Myometrial cell (primary cell): ENCODE data around the gene TTLL9. TPM values are rescaled to one million over a fixed set of nuclear protein-coding genes. Genes with fewer than 3 reads are reported as not detected.

Source experiments
- total RNA-seq: library from RNA; depleted of rRNA; stranded (reverse); fragments of >200 nt; gene quantifications from 2 replicates; pipeline ENCODE4 v1.2.3, GENCODE V29; 2015

Gene TTLL9, protein sequence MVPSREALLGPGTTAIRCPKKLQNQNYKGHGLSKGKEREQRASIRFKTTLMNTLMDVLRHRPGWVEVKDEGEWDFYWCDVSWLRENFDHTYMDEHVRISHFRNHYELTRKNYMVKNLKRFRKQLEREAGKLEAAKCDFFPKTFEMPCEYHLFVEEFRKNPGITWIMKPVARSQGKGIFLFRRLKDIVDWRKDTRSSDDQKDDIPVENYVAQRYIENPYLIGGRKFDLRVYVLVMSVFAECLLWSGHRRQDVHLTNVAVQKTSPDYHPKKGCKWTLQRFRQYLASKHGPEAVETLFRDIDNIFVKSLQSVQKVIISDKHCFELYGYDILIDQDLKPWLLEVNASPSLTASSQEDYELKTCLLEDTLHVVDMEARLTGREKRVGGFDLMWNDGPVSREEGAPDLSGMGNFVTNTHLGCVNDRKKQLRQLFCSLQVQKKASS
- total RNA-seq, result not detected in 2 replicates

DNA sequence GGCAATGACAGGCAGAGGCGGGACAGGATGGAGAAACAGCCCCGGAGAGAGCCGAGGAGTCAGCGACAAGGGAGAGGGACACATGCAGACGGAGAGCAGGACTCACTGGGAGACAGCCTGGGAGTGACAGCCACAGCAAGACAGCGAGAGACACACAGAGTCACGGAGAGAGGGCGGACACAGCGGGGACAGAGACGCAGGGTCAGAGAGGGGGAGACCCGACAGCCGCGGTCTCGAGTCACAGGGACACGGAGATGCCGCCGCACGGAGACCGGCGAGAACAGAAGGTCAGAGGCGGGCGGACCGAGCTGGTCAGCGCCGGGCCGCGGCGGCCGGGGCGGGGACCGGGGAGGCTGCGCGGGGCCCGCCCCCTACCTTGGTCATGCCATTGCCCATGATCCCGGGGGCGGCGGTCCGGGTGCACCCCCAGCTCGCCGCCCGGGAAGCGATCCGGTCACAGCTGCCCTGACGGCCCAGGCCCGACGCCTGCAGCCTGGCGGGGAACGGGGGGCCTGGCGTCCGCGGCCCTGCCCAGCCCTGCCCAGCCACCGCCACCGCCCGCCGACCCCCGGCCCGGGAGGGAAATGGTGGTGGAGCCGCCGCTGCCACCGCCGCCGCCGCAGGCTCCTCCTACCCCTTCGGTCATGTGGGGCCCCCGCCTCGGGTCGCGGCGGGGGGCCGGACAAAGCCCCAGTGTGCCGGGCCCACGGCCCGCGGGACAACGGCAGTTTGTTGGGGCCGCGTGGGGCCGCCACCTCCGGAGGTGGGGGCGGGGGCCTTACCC is at the start of gene TTLL9, which contains the start of gene DUSP15:
TTLL9 (plus strand) TSS at position 693 of the 784 bp plus-strand sequence. CDS start 493 bp downstream, outside the sequence.
DUSP15 (minus strand) TSS at position 586 of the 784 bp plus-strand sequence; CDS start at position 396, 190 bp downstream.

DNA sequence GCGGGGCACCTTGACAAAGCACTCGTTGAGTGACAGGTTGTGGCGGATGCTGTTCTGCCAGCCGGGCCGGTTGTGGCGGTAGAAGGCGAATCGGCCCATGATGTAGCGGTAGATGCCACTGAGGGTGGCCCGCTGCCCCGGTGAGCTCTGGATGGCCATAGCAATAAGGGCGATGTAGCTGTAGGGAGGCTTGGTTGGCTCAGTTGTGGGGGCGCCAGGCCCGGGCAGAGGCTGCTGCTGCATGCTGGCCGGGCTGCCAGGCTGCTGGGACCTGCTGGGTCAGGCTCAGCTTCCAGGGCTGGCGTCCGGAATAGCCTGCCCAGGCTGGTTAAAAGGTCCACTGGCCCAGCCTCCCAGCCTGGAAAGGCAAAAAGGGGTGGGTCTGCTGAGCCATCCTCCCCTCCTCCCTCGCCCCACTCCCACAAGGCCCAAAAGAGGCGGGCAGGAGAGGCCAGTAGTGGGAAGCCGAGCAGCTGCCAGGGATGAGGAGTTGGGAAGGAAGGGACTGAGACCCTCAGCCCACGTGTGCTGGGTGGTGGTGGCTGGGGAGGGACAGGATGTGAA is 25.1 kb upstream of the TTLL9 start, which contains the start of gene FOXS1:
FOXS1 (minus strand) TSS at position 305 of the 564 bp plus-strand sequence; CDS start at position 243, 62 bp downstream.

DNA sequence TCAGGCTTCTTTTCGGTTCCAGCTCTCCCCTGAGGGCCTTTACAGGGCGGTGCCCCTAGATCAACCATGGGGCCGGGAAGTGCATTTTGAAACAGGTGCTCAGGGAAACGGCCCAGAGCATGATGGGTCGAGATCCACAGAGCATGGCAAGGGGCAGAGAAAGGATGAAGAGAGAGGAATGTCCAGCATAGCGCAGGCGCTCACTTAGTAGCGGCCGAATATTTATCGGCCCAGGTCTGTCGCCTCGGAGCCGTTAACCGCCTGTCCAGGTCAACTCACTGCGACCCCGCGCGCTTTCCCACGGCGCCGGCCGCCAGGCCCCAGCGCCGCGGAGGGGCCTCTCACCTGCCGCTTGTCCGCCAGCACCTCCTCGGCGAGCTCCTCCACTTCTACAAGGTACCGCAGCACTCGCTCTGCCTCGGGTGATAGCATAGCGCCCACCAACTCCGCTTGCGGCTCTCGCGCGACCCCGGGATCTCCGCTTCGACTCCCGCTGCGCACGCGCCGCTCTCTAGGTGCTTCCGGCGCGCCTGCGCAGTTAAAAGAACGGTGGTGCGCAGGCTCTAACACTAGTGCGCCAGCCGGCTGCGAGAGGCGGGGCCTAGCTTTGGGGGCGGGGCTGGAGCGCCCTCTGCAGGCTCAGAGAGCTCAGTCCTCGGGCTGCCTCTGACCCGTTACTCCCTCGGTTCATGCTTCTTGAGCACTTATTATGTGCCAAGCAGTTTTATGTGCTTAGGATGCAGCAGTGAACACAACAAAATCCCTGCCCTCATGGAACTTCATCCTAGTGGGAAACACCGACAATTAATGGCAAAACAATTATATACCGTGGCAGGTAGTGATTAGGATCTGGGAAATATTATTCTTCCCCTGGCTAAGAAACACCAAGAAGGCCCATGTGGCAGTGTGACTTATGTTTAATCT is 81.4 kb downstream of the TTLL9 start, which contains the start of gene PDRG1:
PDRG1 (minus strand) TSS at position 517 of the 924 bp plus-strand sequence; CDS start at position 432, 85 bp downstream.

DNA sequence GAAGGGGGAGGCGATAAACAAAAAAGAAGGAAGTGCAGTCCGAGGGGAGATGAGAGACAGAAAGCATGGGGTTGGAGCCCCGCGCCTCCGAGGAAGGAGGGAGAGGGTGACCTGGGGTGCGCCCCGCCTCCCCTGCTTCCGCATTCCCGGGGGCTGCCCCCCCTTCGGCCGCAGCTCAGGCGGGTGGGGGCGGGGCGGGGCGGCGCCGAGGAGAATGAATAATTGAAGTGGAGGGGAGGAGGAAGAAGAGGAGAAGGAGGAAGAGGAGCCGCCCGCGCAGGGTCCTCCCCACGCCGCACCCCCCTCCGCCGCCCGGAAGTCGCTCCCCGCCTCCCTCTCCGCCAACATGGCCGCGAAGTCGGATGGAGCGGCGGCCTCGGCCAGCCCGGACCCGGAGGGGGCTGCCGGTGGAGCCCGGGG is 97.4 kb downstream of the TTLL9 start, which contains the start of gene XKR7:
XKR7 (plus strand) TSS at position 322 of the 420 bp plus-strand sequence; CDS start at position 347, 25 bp downstream.

Other genes starting within 250 kb of the TTLL9 start
- gene COX4I2, start 232.7 kb upstream of the TTLL9 start, total RNA-seq, result not detected in 2 replicates
- 125 and 131 TPM in 2 replicates for gene BCL2L1, start 147.8 kb upstream of the TTLL9 start, total RNA-seq
- 88.2 and 108 TPM in 2 replicates for gene TPX2, start 131.3 kb upstream of the TTLL9 start, total RNA-seq
- 0.18 TPM in 1 of 2 replicates, not detected in the other for gene MYLK2, start 51.3 kb upstream of the TTLL9 start, total RNA-seq
- not detected in 2 replicates for gene FOXS1, start 25.0 kb upstream of the TTLL9 start, total RNA-seq
- gene DUSP15, start 107 bp upstream of the TTLL9 start, total RNA-seq, result not detected in 2 replicates
- gene PDRG1, start 81.4 kb downstream of the TTLL9 start, total RNA-seq, result 7.8 and 8.4 TPM in 2 replicates
- not detected in 2 replicates for gene XKR7, start 97.5 kb downstream of the TTLL9 start, total RNA-seq
- gene CCM2L, start 139.8 kb downstream of the TTLL9 start, total RNA-seq, result not detected in 2 replicates
- not detected in 2 replicates for gene HCK, start 181.6 kb downstream of the TTLL9 start, total RNA-seq
- 35.7 and 40.4 TPM in 2 replicates for gene TM9SF4, start 239.1 kb downstream of the TTLL9 start, total RNA-seq